T-helper 17 cell (primary cell): ENCODE measurements around the gene ZIC1. TPM values are rescaled to one million over a fixed set of nuclear protein-coding genes. Genes with fewer than 3 reads are reported as not detected.

ENCODE experiments used
- ATAC-seq: fragments of 150-1000 bp; cut with Tn5 transposase; 2 replicates; pipeline ENCODE4 v1.10.0; 2021; ENCODE audit warnings: mild to moderate bottlenecking, moderate library complexity
- DNase-seq, 3 donors: peaks; one replicate each; pipeline versions ENCODE4 v3.0.0 to v3.0.0-alpha.2; 2020 to 2021
- H3K9me3 ChIP-seq: one replicate; pipeline ENCODE4 v1.7.0; 2013; ENCODE audit warnings: low read length, mild to moderate bottlenecking; ENCODE audit not compliant: control insufficient read depth, poor library complexity, severe bottlenecking
- H3K27ac Mint-ChIP-seq: one replicate; pipeline ENCODE4 v1.8.0; 2022; ENCODE audit warnings: mild to moderate bottlenecking, moderate library complexity, mixed read lengths
- H3K27me3 Mint-ChIP-seq: one replicate; pipeline ENCODE4 v1.8.0; 2022; ENCODE audit warnings: mixed read lengths
- H3K36me3 Mint-ChIP-seq: one replicate; pipeline ENCODE4 v1.8.0; 2022; ENCODE audit warnings: low read depth, mixed read lengths
- H3K4me1 Mint-ChIP-seq: one replicate; pipeline ENCODE4 v1.8.0; 2022; ENCODE audit warnings: mild to moderate bottlenecking, mixed read lengths
- H3K4me3 Mint-ChIP-seq: one replicate; pipeline ENCODE4 v1.8.0; 2022; ENCODE audit warnings: mild to moderate bottlenecking, moderate library complexity, mixed read lengths
- total RNA-seq, 4 donors: library from RNA in 2 of 4; stranded (reverse) in 2 of 4; gene quantifications; one replicate each; pipeline ENCODE4 v1.2.3 and lab custom pipeline; 2022 to 2026

Gene ZIC1
- total RNA-seq, 2 donors from 2014 or later = not detected

DNA sequence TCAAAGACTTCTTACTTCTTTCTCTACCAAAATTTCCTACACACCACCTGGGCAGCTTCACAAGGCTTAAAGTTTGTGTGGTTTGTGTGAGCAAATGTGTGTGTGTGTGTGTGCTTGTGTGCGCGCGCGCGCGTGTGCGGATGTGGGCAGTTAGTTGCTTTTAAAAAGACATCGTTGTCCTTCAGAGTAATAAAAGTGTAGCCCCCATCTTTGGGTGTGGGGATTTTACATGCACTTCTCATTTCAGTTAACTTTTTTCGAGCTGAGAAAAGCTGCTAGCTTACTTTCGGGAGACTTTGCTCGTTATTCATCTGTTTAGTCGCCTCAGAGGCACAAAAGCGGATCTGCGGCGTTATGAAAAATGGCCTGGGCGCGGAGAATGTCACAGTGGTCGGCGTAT lies 38.8 kb upstream of the ZIC1 start:
- H3K27me3 Mint-ChIP-seq = peaks cover 61% of the 10 kb centered on the region
- no peaks in the 10 kb centered on the region for H3K9me3 ChIP-seq
- no peak overlapping the region for H3K4me3 Mint-ChIP-seq
- H3K27ac Mint-ChIP-seq = no peak overlapping the region
- H3K36me3 Mint-ChIP-seq = peaks cover 7% of the 10 kb centered on the region
- DNase-seq = no peak
- ATAC-seq = no peak
- no peaks in the 10 kb centered on the region for H3K4me1 Mint-ChIP-seq

DNA sequence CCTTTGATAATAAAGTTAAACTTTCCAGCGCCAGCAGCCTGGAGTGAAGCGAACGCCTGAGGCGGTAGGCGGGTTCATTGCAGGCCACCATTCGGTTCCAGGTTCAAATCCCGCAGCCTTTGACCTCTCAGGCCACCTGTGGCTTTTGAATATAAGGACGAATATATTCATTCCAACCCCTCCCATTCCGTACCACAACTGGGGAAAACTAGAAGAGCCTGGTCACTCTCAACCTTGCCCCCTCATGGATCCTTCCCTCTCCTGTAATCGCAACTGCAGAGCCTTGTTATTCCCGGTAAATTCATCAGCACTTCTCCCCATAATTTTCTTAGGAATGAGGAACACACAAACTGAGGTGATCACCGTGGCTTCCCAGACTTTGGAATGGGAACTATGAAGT lies 38.0 kb upstream of the ZIC1 start:
- H3K27me3 Mint-ChIP-seq = peaks cover 61% of the 10 kb centered on the region
- ATAC-seq = no peak
- H3K9me3 ChIP-seq = peaks cover 2% of the 10 kb centered on the region
- H3K4me1 Mint-ChIP-seq = no peaks in the 10 kb centered on the region
- no peak overlapping the region for H3K4me3 Mint-ChIP-seq
- H3K36me3 Mint-ChIP-seq = peaks cover 7% of the 10 kb centered on the region
- H3K27ac Mint-ChIP-seq = no peak overlapping the region
- no peak for DNase-seq

DNA sequence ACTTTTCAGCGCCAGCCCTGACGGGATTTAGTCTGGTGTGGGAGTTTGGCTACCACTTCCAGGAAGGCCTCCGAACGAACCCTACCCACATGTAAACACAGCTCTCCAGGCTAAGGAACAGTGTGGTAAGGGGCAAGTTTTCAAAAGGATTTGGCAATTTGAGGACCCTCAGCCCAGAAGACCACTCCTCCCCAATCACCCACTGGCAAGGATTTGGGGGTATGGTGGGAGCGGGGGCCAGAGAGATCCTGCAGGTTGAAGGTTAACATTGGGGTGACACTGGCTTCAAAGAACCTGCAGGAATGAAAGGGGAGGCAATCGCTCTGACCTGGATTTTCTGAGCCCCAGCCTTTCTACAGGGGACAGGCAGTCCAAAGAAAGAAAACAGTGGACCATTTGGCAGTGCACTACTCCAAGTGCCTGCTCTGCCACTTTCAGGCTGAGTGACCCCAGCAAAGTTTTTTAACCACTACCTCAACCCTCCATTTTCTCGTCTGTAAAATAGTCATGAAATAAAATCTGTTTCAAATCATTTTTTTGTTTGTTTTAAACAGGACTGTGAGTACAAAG lies 37.3 kb upstream of the ZIC1 start:
- H3K4me1 Mint-ChIP-seq = no peaks in the 10 kb centered on the region
- H3K9me3 ChIP-seq = peaks cover 2% of the 10 kb centered on the region
- H3K27ac Mint-ChIP-seq = no peak overlapping the region
- DNase-seq (no peak), ATAC-seq (no peak)
- peaks cover 65% of the 10 kb centered on the region for H3K27me3 Mint-ChIP-seq
- H3K4me3 Mint-ChIP-seq = no peak overlapping the region
- H3K36me3 Mint-ChIP-seq = peaks cover 7% of the 10 kb centered on the region

DNA sequence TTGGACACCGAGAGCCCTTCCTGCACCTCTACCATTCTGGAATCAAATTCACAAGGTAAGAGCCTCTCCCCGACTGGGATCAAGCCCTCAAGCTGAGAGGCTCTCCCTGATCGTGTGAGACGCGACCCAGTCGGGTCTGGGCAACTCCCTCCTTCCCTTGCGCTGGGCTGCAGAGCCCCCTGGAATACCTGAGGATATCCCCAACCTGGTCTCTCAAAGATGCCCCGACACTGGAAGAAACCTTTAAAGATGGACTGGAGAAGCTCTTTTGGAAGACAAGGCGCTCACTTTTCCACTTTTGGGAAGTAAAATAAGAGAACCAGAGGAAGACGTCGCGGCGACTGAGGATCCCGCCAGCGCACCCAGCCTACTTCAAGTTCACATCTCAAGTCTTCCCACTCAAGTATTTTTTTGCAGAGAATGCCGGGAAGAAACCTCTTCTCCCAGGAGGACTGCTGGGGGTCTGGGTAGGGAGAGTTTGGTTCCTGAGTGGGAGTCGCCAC lies 36.6 kb upstream of the ZIC1 start:
- no peak for DNase-seq
- Mint-ChIP-seq H3K36me3 (peaks cover 7% of the 10 kb centered on the region), H3K4me1 (no peaks in the 10 kb centered on the region), H3K4me3 (no peak overlapping the region), H3K27me3 (peaks cover 72% of the 10 kb centered on the region), H3K27ac (no peak overlapping the region)
- ATAC-seq = no peak
- H3K9me3 ChIP-seq = peaks cover 2% of the 10 kb centered on the region

DNA sequence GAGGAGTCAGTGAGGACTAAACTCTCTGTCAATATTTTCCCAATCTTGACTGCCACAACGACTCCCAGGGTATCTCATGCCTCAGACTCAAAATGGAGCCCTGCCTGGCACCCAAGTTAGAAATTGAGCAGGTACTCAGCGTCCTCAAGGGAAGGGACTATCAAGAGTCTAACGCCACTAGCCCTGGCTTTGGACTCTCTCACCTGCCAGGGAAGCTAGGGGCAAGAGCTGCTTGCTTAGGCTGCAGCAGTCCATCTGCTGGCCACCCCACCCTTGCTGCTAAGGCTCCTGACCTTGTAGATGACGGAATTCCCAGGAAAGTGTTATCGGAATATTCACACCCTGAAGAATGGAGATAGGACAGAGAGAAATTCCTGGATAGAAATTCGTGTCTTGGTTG lies 35.9 kb upstream of the ZIC1 start:
- H3K9me3 ChIP-seq = peaks cover 2% of the 10 kb centered on the region
- H3K4me3 Mint-ChIP-seq = no peak overlapping the region
- no peak for ATAC-seq
- no peak for DNase-seq
- H3K4me1 Mint-ChIP-seq = no peaks in the 10 kb centered on the region
- peaks cover 7% of the 10 kb centered on the region for H3K36me3 Mint-ChIP-seq
- no peak overlapping the region for H3K27ac Mint-ChIP-seq
- peaks cover 77% of the 10 kb centered on the region for H3K27me3 Mint-ChIP-seq

DNA sequence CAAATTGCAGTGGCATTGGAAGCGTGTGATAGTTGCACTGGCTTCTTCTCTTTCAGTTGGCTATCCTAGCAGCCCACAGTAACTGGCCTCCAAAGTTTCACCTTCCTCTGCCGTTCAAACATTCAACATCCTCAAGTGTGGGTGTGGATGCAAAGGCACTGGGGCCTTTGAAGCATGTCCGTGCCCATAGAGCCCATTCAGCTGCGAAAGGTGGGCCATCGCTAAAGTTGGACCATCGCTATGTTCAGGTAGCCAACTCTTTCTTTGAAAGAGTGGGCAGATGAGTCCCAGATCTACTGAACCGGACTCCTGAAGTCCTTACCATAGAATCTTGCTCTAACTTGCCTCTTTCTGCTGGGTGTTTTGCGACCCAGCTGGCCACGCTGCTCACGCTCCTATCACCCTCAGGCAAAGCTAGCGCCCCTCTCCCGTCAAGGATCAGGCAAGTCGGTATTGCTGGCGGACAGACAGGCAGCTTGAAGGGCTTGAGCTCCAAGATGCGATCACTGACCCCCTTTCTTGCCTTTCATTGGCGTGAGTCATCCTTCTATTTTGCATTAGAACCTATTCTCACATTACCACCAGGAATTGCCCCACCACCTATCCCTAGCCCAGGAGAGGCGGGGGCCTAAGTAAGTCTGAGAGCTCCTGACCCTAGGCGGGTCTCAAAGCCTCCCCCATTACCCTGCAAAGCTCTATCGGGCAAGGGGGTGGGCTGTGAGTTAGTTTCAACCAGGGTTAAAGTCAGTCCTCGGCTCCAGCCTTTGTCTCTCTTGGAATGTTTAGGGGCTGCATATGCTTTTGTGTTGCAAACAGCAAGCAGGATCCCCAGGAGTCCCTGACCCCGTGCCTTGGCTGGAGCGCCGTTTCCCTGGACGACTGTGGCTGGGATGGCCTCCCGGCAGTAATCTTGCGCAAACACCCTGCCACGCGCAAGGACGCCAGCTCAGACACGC lies 31.5 kb upstream of the ZIC1 start:
- ATAC-seq (no peak), DNase-seq (no peak)
- peaks cover 70% of the 10 kb centered on the region for H3K27me3 Mint-ChIP-seq
- H3K4me1 Mint-ChIP-seq = no peaks in the 10 kb centered on the region
- H3K4me3 Mint-ChIP-seq = no peak overlapping the region
- H3K36me3 Mint-ChIP-seq = peaks cover 2% of the 10 kb centered on the region
- peaks cover 2% of the 10 kb centered on the region for H3K9me3 ChIP-seq
- no peak overlapping the region for H3K27ac Mint-ChIP-seq

DNA sequence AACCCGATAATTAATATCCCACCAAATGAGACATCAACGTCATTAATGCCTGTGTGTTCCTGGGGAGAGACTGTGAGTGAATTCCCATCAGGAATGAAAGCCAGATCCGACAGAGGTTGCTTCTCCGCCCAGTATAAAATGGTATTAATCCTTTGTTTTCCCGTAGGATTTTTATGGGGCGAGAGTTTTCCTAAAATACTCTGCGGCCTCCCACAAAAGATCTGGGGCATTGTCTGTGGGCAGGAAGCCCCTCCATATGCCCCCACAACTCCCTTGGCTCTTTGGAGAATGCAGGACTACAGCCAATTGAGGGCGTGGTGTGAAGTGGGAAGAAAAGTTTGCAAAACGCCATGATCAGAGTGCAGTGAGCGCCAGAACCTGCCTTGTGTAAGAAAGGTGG lies 29.5 kb upstream of the ZIC1 start:
- H3K27ac Mint-ChIP-seq = no peak overlapping the region
- DNase-seq = no peak
- H3K9me3 ChIP-seq = peaks cover 2% of the 10 kb centered on the region
- ATAC-seq = no peak
- H3K4me1 Mint-ChIP-seq = no peaks in the 10 kb centered on the region
- H3K27me3 Mint-ChIP-seq = peaks cover 64% of the 10 kb centered on the region
- H3K36me3 Mint-ChIP-seq = peaks cover 2% of the 10 kb centered on the region
- no peak overlapping the region for H3K4me3 Mint-ChIP-seq

DNA sequence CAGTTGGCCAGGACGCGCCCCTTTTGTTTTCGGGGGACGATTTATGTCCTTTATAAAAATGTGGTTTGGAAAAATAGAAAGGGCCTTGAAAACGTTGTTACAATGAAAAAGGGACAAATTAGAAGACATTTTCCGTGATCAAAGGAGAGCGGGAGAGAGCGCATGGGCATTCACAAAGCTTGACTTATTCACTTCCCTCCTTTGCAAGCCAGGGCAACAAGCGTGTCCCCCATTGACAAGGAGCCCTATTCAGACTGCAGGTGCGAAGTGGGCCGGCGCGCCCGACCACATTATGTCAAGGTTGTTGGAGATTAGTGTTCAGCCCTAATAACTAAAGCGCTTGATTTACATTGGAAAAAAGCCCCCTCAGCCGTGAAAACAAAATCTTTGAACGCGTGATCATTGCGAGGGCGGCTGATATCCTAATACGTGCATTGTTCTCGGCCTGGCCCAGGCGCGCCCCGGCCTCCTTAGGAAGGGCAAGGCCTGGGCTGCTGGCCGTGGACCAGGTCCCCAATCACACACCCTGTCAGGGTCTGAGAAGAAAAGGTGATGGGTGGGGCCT lies 28.7 kb upstream of the ZIC1 start:
- no peak for ATAC-seq
- peaks cover 2% of the 10 kb centered on the region for H3K36me3 Mint-ChIP-seq
- H3K27ac Mint-ChIP-seq = no peak overlapping the region
- H3K27me3 Mint-ChIP-seq = peaks cover 72% of the 10 kb centered on the region
- no peak for DNase-seq
- H3K9me3 ChIP-seq = peaks cover 2% of the 10 kb centered on the region
- H3K4me3 Mint-ChIP-seq = no peak overlapping the region
- H3K4me1 Mint-ChIP-seq = no peaks in the 10 kb centered on the region

DNA sequence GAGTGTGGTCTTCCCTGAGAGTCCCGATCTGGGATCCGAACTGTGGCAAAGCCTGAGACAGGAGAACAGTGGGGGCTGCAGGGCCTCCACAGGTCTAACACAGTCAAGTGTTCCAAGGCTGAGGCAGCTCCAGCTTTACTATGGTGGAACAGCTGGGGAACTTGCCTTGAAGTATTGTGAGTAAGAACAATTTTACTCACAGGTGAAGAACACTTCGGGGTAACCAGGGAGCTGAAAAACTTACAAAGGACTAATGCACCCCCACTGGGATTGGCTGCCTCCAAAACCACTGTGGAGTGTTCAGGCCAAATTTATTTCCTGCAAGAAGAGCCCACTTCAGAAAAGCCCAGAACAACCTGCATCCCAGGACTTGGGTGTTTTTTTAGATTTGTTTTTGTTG lies 28.2 kb upstream of the ZIC1 start:
- DNase-seq (no peak), ATAC-seq (no peak)
- H3K27ac Mint-ChIP-seq = no peak overlapping the region
- H3K9me3 ChIP-seq = peaks cover 1% of the 10 kb centered on the region
- peaks cover 2% of the 10 kb centered on the region for H3K36me3 Mint-ChIP-seq
- H3K4me3 Mint-ChIP-seq = no peak overlapping the region
- H3K27me3 Mint-ChIP-seq = peaks cover 77% of the 10 kb centered on the region
- no peaks in the 10 kb centered on the region for H3K4me1 Mint-ChIP-seq

DNA sequence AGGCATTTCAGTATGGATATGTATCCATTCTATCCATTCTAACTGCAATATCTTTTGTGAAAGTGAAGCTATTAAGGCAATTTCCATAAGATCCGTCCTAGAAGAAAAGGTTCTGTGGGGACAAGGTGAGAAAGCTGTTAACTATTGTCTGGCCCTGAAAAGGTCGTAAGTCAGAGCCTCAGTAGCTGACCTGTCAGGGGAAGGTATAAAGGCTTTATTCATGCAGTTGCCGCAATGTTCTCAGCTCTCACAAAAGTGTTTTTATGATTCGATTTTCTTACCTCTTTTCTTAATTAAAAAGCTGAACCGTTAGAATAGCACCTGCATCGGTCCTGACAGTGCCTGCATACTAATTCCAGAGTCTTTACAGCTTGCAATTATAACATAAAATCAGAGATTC lies 27.6 kb upstream of the ZIC1 start:
- no peaks in the 10 kb centered on the region for H3K9me3 ChIP-seq
- H3K27me3 Mint-ChIP-seq = peaks cover 82% of the 10 kb centered on the region
- no peaks in the 10 kb centered on the region for H3K4me1 Mint-ChIP-seq
- ATAC-seq (no peak), DNase-seq (no peak)
- H3K36me3 Mint-ChIP-seq = peaks cover 2% of the 10 kb centered on the region
- no peak overlapping the region for H3K27ac Mint-ChIP-seq
- no peak overlapping the region for H3K4me3 Mint-ChIP-seq

DNA sequence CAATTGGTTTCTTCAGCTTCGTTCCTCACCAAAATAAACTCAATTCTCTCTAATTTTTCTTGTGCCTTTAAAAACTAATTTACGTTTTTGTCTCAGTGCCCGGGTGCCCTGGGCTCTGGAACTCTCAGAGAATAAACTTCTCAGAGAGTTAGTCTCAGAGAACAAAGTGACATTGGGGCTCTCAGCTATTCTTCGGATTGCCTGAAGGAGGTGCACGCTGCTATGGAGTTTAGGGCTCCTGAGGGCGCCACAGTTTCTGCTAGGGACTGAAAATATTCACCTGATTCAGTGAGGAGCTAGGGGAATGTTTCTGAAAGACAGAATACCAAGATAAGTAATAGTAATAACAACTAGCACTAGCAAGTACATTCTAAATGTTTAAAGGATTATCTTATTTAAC lies 25.5 kb upstream of the ZIC1 start:
- Mint-ChIP-seq H3K27me3 (peaks cover 82% of the 10 kb centered on the region), H3K4me1 (no peaks in the 10 kb centered on the region), H3K4me3 (no peak overlapping the region), H3K36me3 (peaks cover 2% of the 10 kb centered on the region), H3K27ac (no peak overlapping the region)
- no peaks in the 10 kb centered on the region for H3K9me3 ChIP-seq
- no peak for DNase-seq
- ATAC-seq = no peak

DNA sequence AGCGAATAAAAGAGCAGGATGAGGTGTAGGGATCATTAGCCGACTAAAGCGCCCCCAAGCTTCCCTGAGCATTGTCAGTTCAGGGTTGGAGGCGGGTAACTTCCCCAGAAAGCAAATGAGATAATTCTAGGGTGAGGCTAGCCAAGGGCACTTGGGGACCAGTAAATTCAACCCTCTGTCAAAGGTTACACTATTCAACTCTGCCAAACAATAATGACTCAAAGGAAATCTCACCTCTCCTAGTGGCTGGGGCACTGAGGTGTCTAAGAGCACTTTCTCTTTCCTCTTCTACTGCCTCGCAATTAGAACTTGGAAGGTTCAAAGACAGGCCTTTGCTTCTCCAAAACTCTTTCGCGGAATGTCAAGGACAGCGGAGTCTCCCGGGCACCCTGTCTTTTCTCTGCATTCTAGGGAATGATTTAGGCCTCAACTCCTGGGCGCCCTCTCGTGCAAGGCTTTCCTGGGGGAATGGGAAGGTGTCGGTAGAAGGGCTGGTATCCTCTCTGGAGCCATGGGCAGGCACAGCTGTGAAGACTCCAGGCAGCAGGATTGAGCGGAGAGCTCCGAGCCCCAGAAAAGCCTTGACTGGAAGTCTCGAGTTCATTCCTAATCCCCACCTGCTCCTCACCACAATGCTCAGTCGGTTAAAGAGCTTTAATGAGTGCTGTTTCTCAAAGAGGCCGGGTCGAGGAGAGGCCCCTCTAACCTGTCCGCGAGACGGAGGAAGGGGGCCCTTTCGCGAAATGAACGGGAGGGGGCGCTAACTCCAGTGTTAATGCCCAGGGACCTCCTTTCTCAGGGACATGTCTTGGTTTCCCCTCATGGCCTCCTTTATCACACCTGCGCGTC lies 24.7 kb upstream of the ZIC1 start:
- Mint-ChIP-seq H3K4me3 (no peak overlapping the region), H3K27ac (no peak overlapping the region), H3K36me3 (peaks cover 2% of the 10 kb centered on the region), H3K4me1 (no peaks in the 10 kb centered on the region), H3K27me3 (peaks cover 82% of the 10 kb centered on the region)
- no peaks in the 10 kb centered on the region for H3K9me3 ChIP-seq
- DNase-seq (no peak), ATAC-seq (no peak)
